Uterus (tissue), 2 donors: Measurements from ENCODE around the gene DTHD1.

Experiments
- CTCF ChIP-seq, 4 experiments: fragments of 200-600 bp in 2 of 4; fragments of 450-650 bp in 2 of 4; sonication (generic) in 2 of 4; IDR thresholded peaks; one replicate each; pipeline ENCODE4 v1.5.1; 2016 to 2019; ENCODE audit warnings: antibody characterized with exemption in 4 of 4, mild to moderate bottlenecking in 2 of 4, moderate library complexity in 1 of 4
- POLR2A ChIP-seq, 2 donors: fragments of 450-650 bp; IDR thresholded peaks; one replicate each; pipeline ENCODE4 v1.6.1; 2016; ENCODE audit warnings: antibody characterized with exemption in 2 of 2, mild to moderate bottlenecking in 1 of 2, moderate library complexity in 1 of 2

DNA sequence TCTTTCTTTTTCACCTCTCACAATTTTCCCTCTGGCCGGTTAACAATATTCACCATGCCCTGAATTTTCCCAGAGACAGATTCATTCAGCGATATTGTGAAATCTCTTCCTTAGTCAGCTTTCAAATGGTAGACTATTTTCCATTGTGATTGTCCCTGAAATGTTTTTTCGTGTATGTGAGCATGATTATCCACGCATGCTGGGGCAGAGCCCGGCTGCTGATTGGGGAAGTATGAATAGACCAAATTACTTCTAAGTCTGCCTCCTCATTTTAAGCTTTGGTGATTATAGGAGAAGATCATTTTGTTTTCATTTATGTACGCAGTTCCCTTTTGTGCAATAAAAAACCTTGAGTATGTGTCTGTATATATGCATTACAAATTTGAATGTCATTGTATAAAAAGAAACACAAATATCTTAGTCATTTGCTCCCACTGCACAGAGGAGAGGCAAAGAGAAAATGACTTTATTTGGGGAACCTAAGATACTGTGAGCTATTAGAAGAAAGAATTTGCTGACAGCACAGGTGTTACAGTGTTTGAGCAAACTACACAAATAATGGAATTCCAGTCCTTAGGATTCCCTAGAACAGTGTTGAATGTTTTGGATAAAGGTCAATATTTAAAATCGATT is 11.3 kb downstream of the DTHD1 start:
- no peak for TF ChIP-seq CTCF (IDR thresholded peaks at IDR 0.05)
- TF ChIP-seq POLR2A (IDR thresholded peaks at IDR 0.05): no peak
